Stomach (tissue), 9 donors: ENCODE results near the gene NCAPH2. TPM values are rescaled to one million over a fixed set of nuclear protein-coding genes. Genes with fewer than 3 reads are reported as not detected.

Experiments used
- DNase-seq, 2 donors: peaks; one replicate each; pipeline versions ENCODE4 v3.0.0 to v3.0.0-alpha.2; 2013 to 2019
- H3K27ac ChIP-seq, 5 donors: fragments of 200-600 bp in 4 of 5; sonication (generic) in 4 of 5; one replicate each; pipeline ENCODE4 v1.5.1; 2013 to 2019; ENCODE audit warnings: mild to moderate bottlenecking in 1 of 5, moderate library complexity in 1 of 5
- H3K27me3 ChIP-seq, 3 donors: fragments of 200-600 bp; sonication (generic); one replicate each; pipeline ENCODE4 v1.5.1; 2017 to 2019; ENCODE audit warnings: mixed run types in 1 of 3
- H3K36me3 ChIP-seq, 4 donors: fragments of 200-600 bp; sonication (generic); 1 replicate in 3 of 4; 2 replicates in 1 of 4; pipeline ENCODE4 v1.5.1; 2016 to 2019
- H3K4me1 ChIP-seq, 4 donors: fragments of 200-600 bp; sonication (generic); one replicate each; pipeline ENCODE4 v1.5.1; 2016 to 2019
- H3K4me3 ChIP-seq, 4 donors: fragments of 200-600 bp; sonication (generic) in 3 of 4; one replicate each; pipeline ENCODE4 v1.5.1; 2016 to 2019; ENCODE audit warnings: mild to moderate bottlenecking in 1 of 4
- H3K9me3 ChIP-seq, 4 donors: fragments of 200-600 bp; sonication (generic); one replicate each; pipeline ENCODE4 v1.5.1; 2016 to 2019
- EP300 ChIP-seq: sonication (generic); formaldehyde crosslinking; IDR thresholded peaks from one replicate; pipeline ENCODE4 v1.6.1; 2017; ENCODE audit warnings: antibody characterized with exemption
- POLR2A ChIP-seq, 4 donors: fragments of 450-650 bp; IDR thresholded peaks; one replicate each; pipeline ENCODE4 v1.6.1; 2016; ENCODE audit warnings: antibody characterized with exemption in 4 of 4, control low read depth in 2 of 4, mild to moderate bottlenecking in 1 of 4, moderate library complexity in 1 of 4
- POLR2AphosphoS5 ChIP-seq, 3 donors: sonication (generic); formaldehyde crosslinking; IDR thresholded peaks; one replicate each; pipeline ENCODE4 v1.6.1; 2016; ENCODE audit warnings: antibody characterized with exemption in 3 of 3
- WGBS, 5 donors: extraction: QIAGEN DNeasy Blood & Tissue Kit in 3 of 5; methylation state at CpG; one replicate each; pipeline versions ENCODE4 v1.1.5 to v1.1.7; 2013 to 2018; 5-methylcytosine and 5-hydroxymethylcytosine counted together
- intact Hi-C: fragments of 100-400 bp; cut with DNase I; formaldehyde crosslinking; loops from one replicate; pipeline ENCODE4 v1.15.1; 2023; ENCODE audit warnings: low total_unique reads
- polyA plus RNA-seq, 3 donors: library from polyadenylated mRNA; stranded (reverse); fragments of 200-250 nt; gene quantifications; one replicate each; pipeline ENCODE4 v1.2.3, GENCODE V29; 2013
- total RNA-seq, 5 donors: library from RNA; depleted of rRNA; stranded (reverse); fragments of >200 nt; gene quantifications; one replicate each; pipeline versions ENCODE4 v1.1.0 to v1.2.3, GENCODE V29; 2014 to 2016
- TF ChIP-seq, protein P1 (sequence below), 7 experiments: fragments of 450-650 bp in 4 of 7; fragments of 200-600 bp in 3 of 7; sonication (generic) in 3 of 7; IDR thresholded peaks; one replicate each; pipeline ENCODE4 v1.5.1; 2016 to 2019; ENCODE audit warnings: antibody characterized with exemption in 7 of 7, control low read depth in 2 of 7, mild to moderate bottlenecking in 1 of 7
- donor health status: healthy with polysubstance abuse.
- donor health status: Bipolar disorder and iron deficiency.
- donor health status: healthy.

The NCAPH2 gene
- total and polyA plus RNA-seq, 8 donors = 12.9 to 47.9 (median 30.4) TPM

DNA sequence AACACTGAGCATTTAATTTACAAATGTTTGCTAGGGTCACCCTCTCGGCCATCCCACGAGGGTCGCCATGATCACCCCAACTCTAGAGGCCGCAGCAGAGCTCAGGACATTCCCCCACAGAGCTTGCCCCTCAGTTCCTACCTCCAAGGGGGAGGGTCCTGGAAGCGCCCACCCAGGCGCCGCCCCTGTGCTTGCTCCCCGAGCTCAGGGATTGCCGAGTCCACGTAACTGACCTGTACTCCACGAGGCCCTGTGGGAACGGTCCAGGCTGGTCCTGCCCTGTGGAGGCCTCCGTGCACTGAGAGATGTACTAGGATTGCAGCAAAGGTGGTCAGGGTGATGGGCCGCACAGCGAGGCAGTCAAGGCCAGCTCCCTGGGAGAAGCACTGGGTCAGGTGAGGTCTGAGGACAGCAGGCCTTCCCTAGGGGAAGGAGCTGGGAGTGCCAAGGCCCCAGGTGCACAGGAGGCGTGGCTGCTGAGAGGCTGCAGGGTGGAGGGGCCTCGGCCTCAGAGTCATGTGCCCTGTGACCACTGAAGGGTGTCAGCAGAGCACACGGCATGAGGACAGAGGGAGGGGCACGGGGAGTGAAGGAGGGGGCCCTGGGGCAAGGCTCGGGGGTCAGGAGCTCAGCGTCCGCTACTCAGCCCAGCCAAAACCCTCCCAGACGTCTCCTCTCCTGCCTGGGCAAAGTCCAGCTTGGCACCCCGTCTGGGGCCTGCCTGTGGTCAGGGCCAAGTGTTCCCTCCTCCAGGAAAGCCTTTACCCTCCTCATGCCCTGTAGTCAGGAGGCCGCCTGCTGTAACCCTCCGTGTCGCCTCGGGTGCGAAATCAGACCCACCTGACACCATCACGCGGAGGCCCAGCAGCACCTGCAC lies 23.8 kb upstream of the NCAPH2 start:
- Histone ChIP-seq H3K27me3 (peaks cover 7 to 91% (median 29%) of the 10 kb centered on the region in 3 donors), H3K9me3 (no peaks in the 10 kb centered on the region), H3K4me1 (peaks cover 24 to 51% (median 46%) of the 10 kb centered on the region in 4 donors), H3K36me3 (no peaks in the 10 kb centered on the region), H3K4me3 (no peak overlapping the region), H3K27ac (peak overlapping the region in 4 of 5 donors; percentile 30 to 74 (median 56))
- 45 to 72% (median 56%) methylated on average over 23 to 31 of the region's 31 CpGs for WGBS, 5 donors
- intact Hi-C loops = no loop called here
- no peak for TF ChIP-seq POLR2A (IDR thresholded peaks at IDR 0.05)
- TF ChIP-seq, protein P1, sequence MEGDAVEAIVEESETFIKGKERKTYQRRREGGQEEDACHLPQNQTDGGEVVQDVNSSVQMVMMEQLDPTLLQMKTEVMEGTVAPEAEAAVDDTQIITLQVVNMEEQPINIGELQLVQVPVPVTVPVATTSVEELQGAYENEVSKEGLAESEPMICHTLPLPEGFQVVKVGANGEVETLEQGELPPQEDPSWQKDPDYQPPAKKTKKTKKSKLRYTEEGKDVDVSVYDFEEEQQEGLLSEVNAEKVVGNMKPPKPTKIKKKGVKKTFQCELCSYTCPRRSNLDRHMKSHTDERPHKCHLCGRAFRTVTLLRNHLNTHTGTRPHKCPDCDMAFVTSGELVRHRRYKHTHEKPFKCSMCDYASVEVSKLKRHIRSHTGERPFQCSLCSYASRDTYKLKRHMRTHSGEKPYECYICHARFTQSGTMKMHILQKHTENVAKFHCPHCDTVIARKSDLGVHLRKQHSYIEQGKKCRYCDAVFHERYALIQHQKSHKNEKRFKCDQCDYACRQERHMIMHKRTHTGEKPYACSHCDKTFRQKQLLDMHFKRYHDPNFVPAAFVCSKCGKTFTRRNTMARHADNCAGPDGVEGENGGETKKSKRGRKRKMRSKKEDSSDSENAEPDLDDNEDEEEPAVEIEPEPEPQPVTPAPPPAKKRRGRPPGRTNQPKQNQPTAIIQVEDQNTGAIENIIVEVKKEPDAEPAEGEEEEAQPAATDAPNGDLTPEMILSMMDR (IDR thresholded peaks at IDR 0.05) = no peak
- peak; percentile 81 to 90 for DNase-seq

DNA sequence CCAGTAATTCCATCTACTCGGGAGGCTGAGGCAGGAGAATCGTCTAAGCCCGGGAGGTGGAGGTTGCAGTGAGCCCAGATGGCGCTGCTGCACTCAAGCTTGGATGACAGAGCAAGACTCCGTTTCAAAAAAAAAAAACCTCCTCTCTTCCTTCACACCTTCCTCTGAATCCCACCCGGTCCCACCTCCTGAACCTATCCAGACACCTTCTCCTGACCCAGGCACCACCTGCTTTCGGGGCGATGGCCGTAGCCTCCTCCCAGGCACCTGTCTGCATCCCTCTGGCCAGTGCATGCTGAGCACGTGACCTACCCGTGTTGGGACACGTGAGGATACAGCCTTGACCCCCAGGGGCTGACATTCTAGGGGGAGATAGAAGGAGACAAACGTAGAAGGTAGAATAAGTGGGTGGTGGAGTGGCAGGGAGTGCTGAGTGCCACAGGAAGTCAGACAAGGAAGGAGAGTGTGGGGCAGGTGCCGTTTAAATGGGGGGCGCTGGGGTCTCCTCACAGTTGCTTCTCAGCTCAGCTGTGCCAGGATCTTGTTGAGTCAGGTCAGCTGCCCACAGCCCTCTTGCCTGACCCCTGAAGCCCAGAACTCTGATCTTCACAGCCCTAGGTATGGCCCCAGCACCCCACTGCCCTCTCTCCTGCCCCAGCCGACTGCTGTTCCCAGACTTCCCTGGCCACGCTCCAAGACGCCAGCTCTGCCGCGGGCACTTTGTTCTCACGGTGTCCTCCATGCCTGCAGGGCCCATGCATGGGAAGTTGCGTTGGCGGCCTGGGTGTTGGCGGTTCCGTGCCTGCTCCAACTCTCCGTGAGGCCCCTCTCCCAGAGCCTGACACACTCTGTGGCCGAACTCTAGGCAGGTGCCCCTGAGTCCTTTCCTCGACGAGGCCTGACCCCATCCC lies 22.5 kb upstream of the NCAPH2 start:
- Histone ChIP-seq H3K27ac (peak overlapping the region in 3 of 5 donors; percentile 12 to 74 (median 60)), H3K4me3 (no peak overlapping the region), H3K27me3 (peaks cover 7 to 85% (median 25%) of the 10 kb centered on the region in 3 donors), H3K36me3 (no peaks in the 10 kb centered on the region), H3K4me1 (peaks cover 24 to 51% (median 46%) of the 10 kb centered on the region in 4 donors), H3K9me3 (no peaks in the 10 kb centered on the region)
- peak in 1 of 2 donors; percentile 86 for DNase-seq
- TF ChIP-seq, protein P1 (IDR thresholded peaks at IDR 0.05) = no peak
- no peak for TF ChIP-seq EP300
- intact Hi-C loops = no loop called here
- WGBS, 5 donors = 46 to 55% (median 50%) methylated on average over 29 of the region's 29 CpGs

DNA sequence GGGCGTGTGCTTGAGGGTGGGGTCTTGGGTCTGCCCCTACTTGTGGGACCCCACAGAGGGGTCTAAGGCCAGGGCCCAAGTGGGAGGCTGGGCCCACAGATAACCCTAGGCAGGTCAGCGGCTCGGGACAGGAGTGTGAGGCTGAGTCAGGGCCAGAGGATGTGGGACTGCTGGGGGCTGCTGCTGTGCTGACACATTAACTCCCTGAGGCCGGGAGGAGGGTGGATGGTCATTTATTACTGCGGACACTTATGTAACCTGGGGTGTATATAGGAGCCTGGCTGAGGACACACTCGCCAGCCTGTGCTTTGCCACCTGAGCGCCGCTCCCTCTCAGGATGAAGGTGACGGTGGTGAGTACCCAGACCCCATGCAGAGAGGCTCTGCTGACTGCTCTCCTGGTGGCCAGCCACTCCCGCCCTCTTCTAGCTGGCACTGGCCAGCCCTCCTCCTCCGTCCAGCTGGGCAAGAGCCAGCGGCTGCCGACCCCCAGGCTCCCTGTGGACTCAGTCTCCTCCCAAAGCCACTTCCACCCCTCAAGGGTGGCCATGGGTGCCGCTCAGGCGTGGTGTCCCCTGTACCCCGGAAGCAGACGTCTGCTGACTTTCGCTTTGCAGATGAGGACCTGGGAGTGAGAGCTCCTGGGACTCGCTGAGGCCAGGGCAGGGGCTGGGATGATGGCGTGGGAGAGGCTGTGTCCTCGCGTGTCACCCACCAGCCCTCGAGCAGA lies 21.3 kb upstream of the NCAPH2 start, which contains the start of gene MIOX:
TSS of gene MIOX (plus strand) at position 299 of the 729 bp plus-strand sequence. CDS start at position 338, 39 bp downstream.
- Histone ChIP-seq H3K27ac (peak within 1 kb of the TSS in 1 of 5 donors; percentile 12), H3K27me3 (peaks cover 2 to 72% (median 13%) of the 10 kb centered on the region in 3 donors), H3K4me3 (no peak within 1 kb of the TSS), H3K4me1 (peaks cover 16 to 43% (median 37%) of the 10 kb centered on the region in 4 donors), H3K36me3 (no peaks in the 10 kb centered on the region), H3K9me3 (no peaks in the 10 kb centered on the region)
- DNase-seq = no peak
- WGBS, 5 donors = 56 to 76% (median 62%) methylated on average over 17 to 23 of the region's 23 CpGs
- TF ChIP-seq EP300 = no peak
- no peak for TF ChIP-seq POLR2A (IDR thresholded peaks at IDR 0.05)
- TF ChIP-seq, protein P1 (IDR thresholded peaks at IDR 0.05) = no peak
- TF ChIP-seq POLR2AphosphoS5 (IDR thresholded peaks at IDR 0.05) = no peak
- intact Hi-C loops = no loop called here
